GM12892 (cell line): ENCODE data around the gene TMIGD3. TPM values are rescaled to one million over a fixed set of nuclear protein-coding genes. Genes with fewer than 3 reads are reported as not detected.
"Not testable (repeated sequence)": the region's sequence is repeated elsewhere in the genome, so short reads cannot be mapped to it uniquely, and the experiment has no call there.

Source experiments
- DNase-seq: peaks from one replicate; pipeline ENCODE4 v3.0.0; 2011; ENCODE audit not compliant: insufficient read length
- FAIRE-seq: peaks from 2 replicates; lab custom pipeline; 2011; peaks lifted over from hg19 to GRCh38; lab: Jason Lieb, UNC
- POLR2A ChIP-seq: IDR thresholded peaks from 2 replicates; pipeline ENCODE4 v1.6.1; 2011; ENCODE audit warnings: low read depth, low read length, control low read depth
- POLR2AphosphoS5 ChIP-seq: IDR thresholded peaks from 2 replicates; pipeline ENCODE4 v1.6.1; 2011; ENCODE audit warnings: low read depth, low read length, control low read depth
- TAF1 ChIP-seq: IDR thresholded peaks from 2 replicates; pipeline ENCODE4 v1.6.1; 2011; ENCODE audit warnings: low read depth, mild to moderate bottlenecking, control low read depth, low read length, borderline replicate concordance
- polyA plus RNA-seq: library from polyadenylated mRNA; unstranded; fragments of >200 nt; gene quantifications from one replicate; pipeline ENCODE4 v1.2.1, GENCODE V29; 2012; ENCODE audit warnings: missing spikeins, inconsistent platforms; ENCODE audit not compliant: missing spikeins

Gene TMIGD3
- not detected for polyA plus RNA-seq

- no peak for DNase-seq
- FAIRE-seq = no peak
- no peak for TF ChIP-seq POLR2A
- TF ChIP-seq TAF1 = no peak
- no peak for TF ChIP-seq POLR2AphosphoS5
Observed at GRCh38 chr1:111503585-111504060, at the start of gene TMIGD3, which contains the start of gene ADORA3. Gene TMIGD3 (minus strand): TSS chr1:111503633. CDS start chr1:111503354, 279 bp downstream. Gene ADORA3 (minus strand): TSS chr1:111503633. CDS start chr1:111503354, 279 bp downstream.

GRCh38 chr1:111553196-111553595 is 49.8 kb upstream of the TMIGD3 start:
- TF ChIP-seq POLR2AphosphoS5 (no peak), TAF1 (no peak), POLR2A (no peak)
- no peak for DNase-seq
- no peak for FAIRE-seq

DNA sequence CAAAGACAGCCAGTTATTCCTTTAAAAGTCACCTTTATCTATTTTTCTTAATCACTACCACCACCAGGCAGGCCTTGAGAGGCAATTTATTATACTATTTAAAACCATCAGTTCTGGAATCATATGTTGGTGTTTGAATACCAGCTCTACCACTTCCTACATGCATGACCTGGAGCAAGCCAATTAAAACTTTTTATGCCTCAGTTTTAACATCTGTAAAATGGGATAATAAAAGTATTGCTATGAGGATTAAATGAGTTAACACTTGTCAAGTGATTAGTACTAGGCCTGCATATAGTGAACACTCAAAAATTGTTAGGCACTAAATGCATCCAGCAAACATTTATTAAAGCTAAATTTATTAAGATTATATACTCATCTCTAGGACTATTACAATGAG is 49.2 kb upstream of the TMIGD3 start:
- DNase-seq = no peak
- no peak for FAIRE-seq
- TF ChIP-seq POLR2A (no peak), POLR2AphosphoS5 (no peak), TAF1 (no peak)

- FAIRE-seq (no peak), DNase-seq (no peak)
- no peak for TF ChIP-seq POLR2AphosphoS5
- no peak for TF ChIP-seq TAF1
- TF ChIP-seq POLR2A = no peak
Observed at GRCh38 chr1:111551623-111552411, 48.4 kb upstream of the TMIGD3 start.

DNA sequence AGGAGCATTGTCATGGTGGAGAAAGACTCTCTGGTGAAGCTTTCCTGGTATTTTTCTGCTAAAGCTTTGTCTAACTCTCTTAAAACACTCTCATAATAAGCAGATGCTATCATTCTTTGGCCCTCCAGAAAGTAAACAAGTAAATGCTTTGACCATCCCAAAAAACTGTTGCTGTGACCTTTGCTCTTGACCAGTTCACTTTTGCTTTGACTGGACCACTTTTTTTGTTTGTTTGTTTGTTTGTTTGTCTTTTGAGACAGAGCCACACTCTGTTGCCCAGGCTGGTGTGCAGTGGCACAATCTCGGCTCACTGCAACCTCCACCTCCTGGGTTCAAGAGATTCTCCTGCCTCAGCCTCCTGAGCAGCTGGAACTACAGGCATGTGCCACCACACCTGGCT is 44.4 kb upstream of the TMIGD3 start:
- not testable (repeated sequence) for FAIRE-seq, DNase-seq

- TF ChIP-seq POLR2A (no peak), POLR2AphosphoS5 (no peak), TAF1 (no peak)
- DNase-seq = no peak
- no peak for FAIRE-seq
Observed at GRCh38 chr1:111542187-111542586, 38.8 kb upstream of the TMIGD3 start.

GRCh38 chr1:111541721-111542120 is 38.3 kb upstream of the TMIGD3 start:
- TF ChIP-seq POLR2AphosphoS5 = no peak
- no peak for TF ChIP-seq TAF1
- no peak for TF ChIP-seq POLR2A
- DNase-seq (no peak), FAIRE-seq (no peak)

GRCh38 chr1:111540928-111541327 is 37.5 kb upstream of the TMIGD3 start:
- FAIRE-seq = no peak
- TF ChIP-seq POLR2A (no peak), POLR2AphosphoS5 (no peak), TAF1 (no peak)
- DNase-seq = no peak

DNA sequence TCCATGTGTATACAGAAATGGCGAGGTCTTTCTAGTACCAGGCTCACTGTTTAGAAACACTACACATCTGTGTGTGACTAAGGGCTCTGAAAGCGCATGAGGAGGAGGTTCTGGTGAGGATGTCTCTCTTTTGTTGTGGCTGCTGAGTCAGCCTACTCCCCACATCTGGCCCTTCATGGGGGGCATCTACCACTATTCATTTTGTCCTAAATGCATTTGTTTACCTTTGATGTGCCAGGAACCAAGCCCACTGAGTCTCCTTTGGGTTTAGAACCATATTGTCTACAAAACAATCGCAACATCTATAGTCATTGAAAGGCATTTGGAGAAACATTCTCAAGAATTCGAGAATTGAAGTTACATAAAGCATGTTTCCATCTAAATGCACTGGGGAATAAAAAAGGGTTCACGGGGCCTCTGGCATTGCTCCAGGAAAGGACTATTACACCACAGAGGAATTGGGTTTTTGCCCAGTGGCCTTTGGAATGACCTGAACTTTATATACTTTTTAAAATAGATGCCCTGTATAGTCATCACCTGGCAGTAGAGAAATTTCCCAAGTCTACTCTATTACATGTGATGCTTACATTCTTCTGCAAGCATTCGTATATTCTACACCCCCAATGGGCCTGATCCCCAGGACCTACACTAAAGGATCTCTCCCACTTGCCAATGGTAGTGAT is 35.1 kb upstream of the TMIGD3 start:
- DNase-seq = no peak
- FAIRE-seq = no peak
- TF ChIP-seq POLR2A (no peak), TAF1 (no peak), POLR2AphosphoS5 (no peak)

DNA sequence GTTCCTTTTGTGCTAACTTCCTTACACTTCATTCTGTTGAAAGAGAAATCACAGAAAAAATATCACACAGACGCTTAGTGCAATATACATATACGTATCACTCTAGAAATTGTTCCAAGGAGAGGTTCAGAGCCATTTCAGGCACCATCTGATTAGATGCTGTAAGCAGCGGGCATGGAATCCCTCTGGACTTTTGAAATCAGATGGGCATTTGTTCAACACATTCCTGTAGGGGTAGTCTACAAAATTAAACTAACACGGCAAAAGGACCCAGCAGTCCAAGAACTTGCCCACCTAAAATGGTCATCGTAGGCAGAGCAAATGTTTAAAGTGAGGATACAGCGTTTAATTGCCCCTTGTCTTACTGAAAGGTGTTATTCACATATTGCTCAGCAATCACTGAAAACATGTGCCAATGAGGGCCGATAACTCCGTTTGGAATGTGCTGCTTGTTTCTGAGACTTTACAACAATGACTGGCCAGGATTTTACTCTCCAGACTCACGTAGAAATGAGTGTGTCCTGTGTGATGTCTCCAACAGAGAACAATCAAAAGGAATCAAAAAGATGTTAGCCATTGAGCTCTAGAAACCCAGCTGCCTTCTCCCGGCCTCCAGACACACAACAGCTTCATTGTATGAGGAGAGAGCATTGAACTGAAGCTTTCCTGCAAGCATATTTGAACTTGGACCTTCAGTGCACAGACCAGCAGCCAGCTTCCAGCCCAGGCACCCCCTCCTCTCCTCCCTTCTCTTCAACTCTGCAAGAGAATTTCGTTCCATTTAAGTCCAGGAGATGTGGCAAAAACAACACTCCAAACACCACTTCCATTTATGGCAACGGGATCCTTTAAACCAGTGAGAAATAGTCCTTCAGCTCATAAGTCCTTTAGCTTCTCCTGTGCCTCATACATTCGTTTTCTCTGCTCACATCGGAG is 32.1 kb upstream of the TMIGD3 start:
- FAIRE-seq (no peak), DNase-seq (no peak)
- TF ChIP-seq TAF1 (no peak), POLR2AphosphoS5 (no peak), POLR2A (no peak)

DNA sequence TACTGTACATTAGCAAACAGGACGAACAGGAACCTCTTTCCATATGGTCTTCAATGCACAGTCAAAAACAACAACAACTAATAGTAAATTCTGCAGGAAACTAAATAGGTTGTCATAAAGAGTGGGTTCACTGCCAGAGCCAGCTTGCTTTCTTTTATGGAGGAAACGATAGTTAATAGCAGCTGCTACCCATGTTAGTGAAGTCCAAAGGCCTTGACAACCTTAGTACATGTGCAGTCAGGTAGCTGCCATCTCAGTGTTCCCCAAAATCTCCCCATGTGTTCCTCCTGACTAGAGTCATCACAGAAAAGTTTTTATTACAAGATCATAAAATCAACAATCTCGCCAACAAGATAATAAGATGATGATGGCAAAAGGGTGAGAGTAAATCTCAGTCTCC is 16.6 kb upstream of the TMIGD3 start:
- FAIRE-seq = no peak
- no peak for DNase-seq
- TF ChIP-seq POLR2A = no peak
- no peak for TF ChIP-seq POLR2AphosphoS5
- no peak for TF ChIP-seq TAF1
